GM12878 (cell line): ENCODE measurements around the gene TLR9. TPM values are rescaled to one million over a fixed set of nuclear protein-coding genes. Genes with fewer than 3 reads are reported as not detected.

ENCODE experiments used
- ATAC-seq: fragments of 200-7000 bp; cut with Tn5 transposase; 3 replicates; pipeline ENCODE4 v1.9.1; 2020; ENCODE audit warnings: mild to moderate bottlenecking, moderate library complexity
- BruUV-seq: library from RNA; stranded (reverse); fragments of 400-500 nt; replicated peaks from 2 replicates; lab custom pipeline; 2021; lab: Mats Ljungman, UMichigan
- CTCF ChIA-PET: fragments of 300-600 bp; sonication (Branson Sonifier 250); formaldehyde crosslinking; extraction: SDS; loops from one replicate; lab custom pipeline; 2021; ENCODE audit warnings: inconsistent platforms; lab: Yijun Ruan, JAX
- POLR2A ChIA-PET: fragments of 350-600 bp; formaldehyde crosslinking; extraction: SDS; loops from one replicate; lab custom pipeline; 2021; ENCODE audit warnings: inconsistent platforms; lab: Charles Lee
- RAD21 ChIA-PET: fragments of 300-600 bp; sonication (Branson Sonifier 250); formaldehyde crosslinking; loops from one replicate; lab custom pipeline; 2023; ENCODE audit warnings: antibody characterized with exemption; ENCODE audit not compliant: unreplicated experiment; lab: Charles Lee
- SMC1A ChIA-PET: fragments of 300-600 bp; sonication (Branson Sonifier 250); formaldehyde crosslinking; loops from one replicate; lab custom pipeline; 2023; ENCODE audit not compliant: unreplicated experiment, uncharacterized antibody; lab: Charles Lee
- DNase-seq: peaks from one replicate; pipeline ENCODE4 v3.0.0-alpha.2; 2011; ENCODE audit warnings: low read depth, low spot score
- FAIRE-seq: peaks from 3 replicates; lab custom pipeline; 2011; peaks lifted over from hg19 to GRCh38; lab: Jason Lieb, UNC
- H2AFZ ChIP-seq: 2 replicates; pipeline ENCODE4 v1.6.0; 2011; ENCODE audit warnings: low read depth, low read length, control low read depth; ENCODE audit not compliant: control insufficient read depth
- H3K27ac ChIP-seq: 2 replicates; pipeline ENCODE4 v1.5.1; 2011; ENCODE audit warnings: control low read depth; ENCODE audit not compliant: control insufficient read depth, insufficient read depth
- H3K27me3 ChIP-seq, 2 experiments: replicated peaks in 1 of 2; 2 replicates each; pipeline versions ENCODE4 v1.6.0 to v1.6.1; 2011; ENCODE audit warnings: low read length in 1 of 2; ENCODE audit not compliant: control insufficient read depth in 2 of 2, insufficient read depth in 2 of 2
- H3K36me3 ChIP-seq, 2 experiments: 2 replicates each; pipeline ENCODE4 v1.5.1; 2011; ENCODE audit warnings: low read length in 1 of 2; ENCODE audit not compliant: control insufficient read depth in 2 of 2, insufficient read depth in 2 of 2
- H3K4me1 ChIP-seq: 2 replicates; pipeline ENCODE4 v1.6.1; 2011; ENCODE audit warnings: mild to moderate bottlenecking, low read length, moderate library complexity, mixed read lengths; ENCODE audit not compliant: control insufficient read depth, insufficient read depth
- H3K4me2 ChIP-seq: 2 replicates; pipeline ENCODE4 v1.6.0; 2011; ENCODE audit warnings: control low read depth; ENCODE audit not compliant: control insufficient read depth, insufficient read depth
- H3K4me3 ChIP-seq: fragments of 200-600 bp; sonication (generic); 2 replicates; pipeline ENCODE4 v1.5.1; 2016
- H3K79me2 ChIP-seq: 2 replicates; pipeline ENCODE4 v1.6.0; 2011; ENCODE audit warnings: low read length; ENCODE audit not compliant: control insufficient read depth, insufficient read depth
- H3K9ac ChIP-seq: 2 replicates; pipeline ENCODE4 v1.8.0; 2011; ENCODE audit warnings: low read length, control low read depth, mixed read lengths; ENCODE audit not compliant: control insufficient read depth, insufficient read depth
- H3K9me3 ChIP-seq: replicated peaks from 3 replicates; pipeline ENCODE4 v1.5.1; 2011; ENCODE audit warnings: mild to moderate bottlenecking, low read length; ENCODE audit not compliant: control insufficient read depth, insufficient read depth
- H4K20me1 ChIP-seq: 2 replicates; pipeline ENCODE4 v1.6.0; 2011; ENCODE audit not compliant: control insufficient read depth, insufficient read depth
- ATF3 ChIP-seq: IDR thresholded peaks from 2 replicates; pipeline ENCODE4 v1.6.1; 2011; ENCODE audit warnings: low read depth, mild to moderate bottlenecking, low read length, moderate library complexity, borderline replicate concordance; ENCODE audit errors: extremely low read depth
- CBFB ChIP-seq: IDR thresholded peaks from 2 replicates; pipeline ENCODE4 v1.6.1; 2016; ENCODE audit warnings: antibody characterized with exemption, low read depth
- EGR1 ChIP-seq, 2 experiments: IDR thresholded peaks; 1 replicate in 1 of 2; 2 replicates in 1 of 2; pipeline ENCODE4 v1.6.1; 2011 to 2012; ENCODE audit warnings: low read depth in 2 of 2, low read length in 2 of 2, borderline replicate concordance in 1 of 2, mild to moderate bottlenecking in 1 of 2, moderate library complexity in 1 of 2
- HDAC6 ChIP-seq: fragments of 200-600 bp; sonication (generic); IDR thresholded peaks from one replicate; pipeline ENCODE4 v1.8.0; 2017; ENCODE audit warnings: antibody characterized with exemption; ENCODE audit not compliant: unreplicated experiment
- LARP7 ChIP-seq: fragments of 450-650 bp; IDR thresholded peaks from 2 replicates; pipeline ENCODE4 v1.6.1; 2017; ENCODE audit warnings: mild to moderate bottlenecking
- MAX ChIP-seq: IDR thresholded peaks from 2 replicates; pipeline ENCODE4 v1.6.1; 2012; ENCODE audit warnings: low read depth, low read length, improper control_type of control experiment
- NKRF ChIP-seq: fragments of 450-650 bp; conservative IDR thresholded peaks from 2 replicates; pipeline ENCODE4 v1.6.1; 2017; ENCODE audit warnings: mild to moderate bottlenecking, moderate library complexity
- PKNOX1 ChIP-seq: fragments of 450-650 bp; IDR thresholded peaks from 2 replicates; pipeline ENCODE4 v1.6.1; 2016; ENCODE audit warnings: mild to moderate bottlenecking
- POLR2AphosphoS2 ChIP-seq: IDR thresholded peaks from 2 replicates; pipeline ENCODE4 v1.6.1; 2011; ENCODE audit warnings: low read depth, mild to moderate bottlenecking, low read length, improper control_type of control experiment, moderate library complexity
- RB1 ChIP-seq: fragments of 450-650 bp; formaldehyde crosslinking; IDR thresholded peaks from 2 replicates; pipeline ENCODE4 v1.6.1; 2017; ENCODE audit warnings: mild to moderate bottlenecking, borderline replicate concordance
- STAT1 ChIP-seq: fragments of 450-650 bp; conservative IDR thresholded peaks from 2 replicates; pipeline ENCODE4 v1.6.1; 2014; ENCODE audit warnings: antibody characterized with exemption, mild to moderate bottlenecking
- WGBS: methylation state at CpG from one replicate; pipeline ENCODE4 v1.1.6; 2016; ENCODE audit warnings: low lambda C conversion rate; ENCODE audit not compliant: insufficient replicate concordance, insufficient coverage; ENCODE audit errors: missing lambda C conversion rate; 5-methylcytosine and 5-hydroxymethylcytosine counted together
- in situ Hi-C: fragments of 300-500 bp; cut with MboI; formaldehyde crosslinking; loops from 9 replicates; pipeline ENCODE4 v1.14.3; 2018; ENCODE audit warnings: mixed read lengths
- intact Hi-C: fragments of 100-400 bp; cut with micrococcal nuclease; formaldehyde crosslinking; loops from one replicate; pipeline ENCODE4 v1.14.2; 2022; ENCODE audit not compliant: unreplicated experiment
- polyA plus RNA-seq, 11 experiments: library from polyadenylated mRNA; depleted of rRNA in 4 of 11; unstranded in 6 of 11; stranded (reverse) in 5 of 11; fragments of >200 nt; fragmentation: Nextera tagmentation in 4 of 11; fragmentation: Illumina TruSeq in 1 of 11; extraction: Ambion mirVana in 4 of 11; extraction: Trizol in 1 of 11; gene quantifications; 1 replicate in 1 of 11; 2 replicates in 10 of 11; pipeline versions ENCODE4 v1.2.1 to v1.2.3, GENCODE V29; 2011 to 2016; ENCODE audit warnings: inconsistent platforms in 2 of 11, missing spikeins in 2 of 11, low read depth in 1 of 11
- total RNA-seq, 4 experiments: library from RNA; depleted of rRNA in 3 of 4; stranded (reverse); fragments of >200 nt in 3 of 4; fragmentation: Illumina TruSeq in 1 of 4; extraction: Trizol in 1 of 4; gene quantifications; 2 replicates each; pipeline versions ENCODE4 v1.2.1 to v1.2.3, GENCODE V29; 2013 to 2021

TLR9 gene
- total and polyA plus RNA-seq, 10 of the 15 experiments (the other 5 are each of a cell fraction or from before 2014, with no cell fraction given), result 0.10 to 4.8 (median 0.53) TPM; not detected in 1

- TF ChIP-seq PKNOX1 (no peak), NKRF (no peak), ATF3 (no peak), RB1 (no peak)
These were observed 31.2 kb upstream of the TLR9 start (continued) for GRCh38 chr3:52256622-52257021.

GRCh38 chr3:52256159-52256558 is 30.7 kb upstream of the TLR9 start:
- ChIA-PET RAD21 (interaction anchor here (0.7 kb wide), 1 partner anchor 10 kb away, joined by 3 read pairs; no protein-coding TSS in a partner anchor), POLR2A (interaction anchor here (1.0 kb wide), 1 partner anchor 13 kb away, joined by 3 read pairs; no protein-coding TSS in a partner anchor), SMC1A (interaction anchor here (0.6 to 1.7 kb wide), 3 partner anchors 15 to 84 kb away, joined by 3 to 4 read pairs (median 3); no protein-coding TSS in a partner anchor), CTCF (interaction anchor here (1.9 kb wide), 1 partner anchor 25 kb away, joined by 9 read pairs; no protein-coding TSS in a partner anchor)
- peaks cover 34 to 50% of the 10 kb centered on the region in 2 experiments for H3K36me3 ChIP-seq
- H3K79me2 ChIP-seq, result peaks cover 4% of the 10 kb centered on the region
- no peak overlapping the region for H3K27ac ChIP-seq
- ATAC-seq (no peak), FAIRE-seq (no peak), DNase-seq (no peak)
- peaks cover 18% of the 10 kb centered on the region for H3K4me1 ChIP-seq
- no peak overlapping the region for H3K9ac ChIP-seq
- no TSS peak for BruUV-seq
- no peak overlapping the region for H3K4me2 ChIP-seq
- 78% methylated on average over 3 of the region's 3 CpGs for WGBS
- TF ChIP-seq HDAC6 (no peak), LARP7 (no peak), MAX (no peak), EGR1 (IDR thresholded peaks at IDR 0.05; ENCODE audit: borderline replicate concordance in 1 of 2, low read depth in 2 of 2, low read length in 2 of 2) (no peak), CBFB (no peak), POLR2AphosphoS2 (no peak), STAT1 (no peak)
- intact Hi-C loops, result no loop called here
- in situ Hi-C loops, result no loop called here
- H3K4me3 ChIP-seq, result no peak overlapping the region
- H4K20me1 ChIP-seq, result no peaks in the 10 kb centered on the region
- no peak overlapping the region for H2AFZ ChIP-seq
- no peaks in the 10 kb centered on the region for H3K27me3 ChIP-seq
- no peaks in the 10 kb centered on the region for H3K9me3 ChIP-seq
